ENCODE measurements around the gene PPP6R2. TPM values are rescaled to one million over a fixed set of nuclear protein-coding genes. Genes with fewer than 3 reads are reported as not detected.

The PPP6R2 gene
- total and polyA plus RNA-seq, 2 of the 8 experiments (the other 6 are each of a cell fraction or from before 2014, with no cell fraction given): 25.0 to 32.2 TPM

DNA sequence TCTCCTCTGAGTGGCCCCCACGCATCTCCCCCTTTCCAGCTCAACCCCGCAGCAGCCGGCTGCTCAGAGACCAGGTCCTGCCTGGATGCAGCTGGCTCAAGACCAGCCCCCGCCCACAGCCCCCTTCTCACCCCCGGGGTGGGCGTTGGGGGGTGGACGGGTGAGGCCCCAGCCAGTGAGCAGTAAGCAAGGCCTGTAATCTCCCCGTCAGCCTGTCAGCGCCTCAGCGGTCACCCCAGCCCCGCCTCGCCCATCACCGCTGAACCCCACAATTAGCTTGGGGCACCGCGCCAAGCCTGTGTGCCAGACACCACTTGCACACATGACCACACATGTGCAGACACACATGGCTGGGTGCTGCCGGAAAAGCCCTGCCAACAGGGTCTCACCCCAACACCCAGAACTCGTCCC is 41.5 kb upstream of the PPP6R2 start (continued):
- TF ChIP-seq ATF3 (IDR thresholded peaks at IDR 0.05; ENCODE audit: insufficient read depth, low read depth, low read length): no peak
- TF ChIP-seq SIX5 (IDR thresholded peaks at IDR 0.05; ENCODE audit: low read depth, low read length): no peak
- no peak for TF ChIP-seq YY1 (IDR thresholded peaks at IDR 0.05; ENCODE audit: low read depth, low read length)
- no peak for TF ChIP-seq GTF2F1 (IDR thresholded peaks at IDR 0.05; ENCODE audit: borderline replicate concordance, low read depth, low read length)
- TF ChIP-seq, protein P1, sequence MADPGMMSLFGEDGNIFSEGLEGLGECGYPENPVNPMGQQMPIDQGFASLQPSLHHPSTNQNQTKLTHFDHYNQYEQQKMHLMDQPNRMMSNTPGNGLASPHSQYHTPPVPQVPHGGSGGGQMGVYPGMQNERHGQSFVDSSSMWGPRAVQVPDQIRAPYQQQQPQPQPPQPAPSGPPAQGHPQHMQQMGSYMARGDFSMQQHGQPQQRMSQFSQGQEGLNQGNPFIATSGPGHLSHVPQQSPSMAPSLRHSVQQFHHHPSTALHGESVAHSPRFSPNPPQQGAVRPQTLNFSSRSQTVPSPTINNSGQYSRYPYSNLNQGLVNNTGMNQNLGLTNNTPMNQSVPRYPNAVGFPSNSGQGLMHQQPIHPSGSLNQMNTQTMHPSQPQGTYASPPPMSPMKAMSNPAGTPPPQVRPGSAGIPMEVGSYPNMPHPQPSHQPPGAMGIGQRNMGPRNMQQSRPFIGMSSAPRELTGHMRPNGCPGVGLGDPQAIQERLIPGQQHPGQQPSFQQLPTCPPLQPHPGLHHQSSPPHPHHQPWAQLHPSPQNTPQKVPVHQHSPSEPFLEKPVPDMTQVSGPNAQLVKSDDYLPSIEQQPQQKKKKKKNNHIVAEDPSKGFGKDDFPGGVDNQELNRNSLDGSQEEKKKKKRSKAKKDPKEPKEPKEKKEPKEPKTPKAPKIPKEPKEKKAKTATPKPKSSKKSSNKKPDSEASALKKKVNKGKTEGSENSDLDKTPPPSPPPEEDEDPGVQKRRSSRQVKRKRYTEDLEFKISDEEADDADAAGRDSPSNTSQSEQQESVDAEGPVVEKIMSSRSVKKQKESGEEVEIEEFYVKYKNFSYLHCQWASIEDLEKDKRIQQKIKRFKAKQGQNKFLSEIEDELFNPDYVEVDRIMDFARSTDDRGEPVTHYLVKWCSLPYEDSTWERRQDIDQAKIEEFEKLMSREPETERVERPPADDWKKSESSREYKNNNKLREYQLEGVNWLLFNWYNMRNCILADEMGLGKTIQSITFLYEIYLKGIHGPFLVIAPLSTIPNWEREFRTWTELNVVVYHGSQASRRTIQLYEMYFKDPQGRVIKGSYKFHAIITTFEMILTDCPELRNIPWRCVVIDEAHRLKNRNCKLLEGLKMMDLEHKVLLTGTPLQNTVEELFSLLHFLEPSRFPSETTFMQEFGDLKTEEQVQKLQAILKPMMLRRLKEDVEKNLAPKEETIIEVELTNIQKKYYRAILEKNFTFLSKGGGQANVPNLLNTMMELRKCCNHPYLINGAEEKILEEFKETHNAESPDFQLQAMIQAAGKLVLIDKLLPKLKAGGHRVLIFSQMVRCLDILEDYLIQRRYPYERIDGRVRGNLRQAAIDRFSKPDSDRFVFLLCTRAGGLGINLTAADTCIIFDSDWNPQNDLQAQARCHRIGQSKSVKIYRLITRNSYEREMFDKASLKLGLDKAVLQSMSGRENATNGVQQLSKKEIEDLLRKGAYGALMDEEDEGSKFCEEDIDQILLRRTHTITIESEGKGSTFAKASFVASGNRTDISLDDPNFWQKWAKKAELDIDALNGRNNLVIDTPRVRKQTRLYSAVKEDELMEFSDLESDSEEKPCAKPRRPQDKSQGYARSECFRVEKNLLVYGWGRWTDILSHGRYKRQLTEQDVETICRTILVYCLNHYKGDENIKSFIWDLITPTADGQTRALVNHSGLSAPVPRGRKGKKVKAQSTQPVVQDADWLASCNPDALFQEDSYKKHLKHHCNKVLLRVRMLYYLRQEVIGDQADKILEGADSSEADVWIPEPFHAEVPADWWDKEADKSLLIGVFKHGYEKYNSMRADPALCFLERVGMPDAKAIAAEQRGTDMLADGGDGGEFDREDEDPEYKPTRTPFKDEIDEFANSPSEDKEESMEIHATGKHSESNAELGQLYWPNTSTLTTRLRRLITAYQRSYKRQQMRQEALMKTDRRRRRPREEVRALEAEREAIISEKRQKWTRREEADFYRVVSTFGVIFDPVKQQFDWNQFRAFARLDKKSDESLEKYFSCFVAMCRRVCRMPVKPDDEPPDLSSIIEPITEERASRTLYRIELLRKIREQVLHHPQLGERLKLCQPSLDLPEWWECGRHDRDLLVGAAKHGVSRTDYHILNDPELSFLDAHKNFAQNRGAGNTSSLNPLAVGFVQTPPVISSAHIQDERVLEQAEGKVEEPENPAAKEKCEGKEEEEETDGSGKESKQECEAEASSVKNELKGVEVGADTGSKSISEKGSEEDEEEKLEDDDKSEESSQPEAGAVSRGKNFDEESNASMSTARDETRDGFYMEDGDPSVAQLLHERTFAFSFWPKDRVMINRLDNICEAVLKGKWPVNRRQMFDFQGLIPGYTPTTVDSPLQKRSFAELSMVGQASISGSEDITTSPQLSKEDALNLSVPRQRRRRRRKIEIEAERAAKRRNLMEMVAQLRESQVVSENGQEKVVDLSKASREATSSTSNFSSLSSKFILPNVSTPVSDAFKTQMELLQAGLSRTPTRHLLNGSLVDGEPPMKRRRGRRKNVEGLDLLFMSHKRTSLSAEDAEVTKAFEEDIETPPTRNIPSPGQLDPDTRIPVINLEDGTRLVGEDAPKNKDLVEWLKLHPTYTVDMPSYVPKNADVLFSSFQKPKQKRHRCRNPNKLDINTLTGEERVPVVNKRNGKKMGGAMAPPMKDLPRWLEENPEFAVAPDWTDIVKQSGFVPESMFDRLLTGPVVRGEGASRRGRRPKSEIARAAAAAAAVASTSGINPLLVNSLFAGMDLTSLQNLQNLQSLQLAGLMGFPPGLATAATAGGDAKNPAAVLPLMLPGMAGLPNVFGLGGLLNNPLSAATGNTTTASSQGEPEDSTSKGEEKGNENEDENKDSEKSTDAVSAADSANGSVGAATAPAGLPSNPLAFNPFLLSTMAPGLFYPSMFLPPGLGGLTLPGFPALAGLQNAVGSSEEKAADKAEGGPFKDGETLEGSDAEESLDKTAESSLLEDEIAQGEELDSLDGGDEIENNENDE (IDR thresholded peaks at IDR 0.05; ENCODE audit: insufficient replicate concordance, low read length): no peak
- TF ChIP-seq TAF7 (optimal IDR thresholded peaks at IDR 0.05; ENCODE audit: borderline replicate concordance, low read depth, low read length): no peak
- TF ChIP-seq KDM4A (IDR thresholded peaks at IDR 0.05; ENCODE audit: low read depth, low read length, severe bottlenecking): no peak
